DOHH2 (cell line): ENCODE results near the gene TEKT3.

Source experiments
- CTCF ChIP-seq: fragments of 200-600 bp; sonication (generic); IDR thresholded peaks from one replicate; pipeline ENCODE4 v1.5.1; 2014; ENCODE audit warnings: antibody characterized with exemption, mild to moderate bottlenecking, low read depth, low read length; ENCODE audit not compliant: poor library complexity, severe bottlenecking
- EZH2phosphoT487 ChIP-seq: fragments of 200-600 bp; sonication (generic); IDR thresholded peaks from 2 replicates; pipeline ENCODE4 v1.6.1; 2017; ENCODE audit warnings: borderline replicate concordance, mild to moderate bottlenecking, antibody characterized with exemption, low read length, moderate library complexity, mixed read lengths

- no peak for TF ChIP-seq CTCF
- no peak for TF ChIP-seq EZH2phosphoT487
Measured at GRCh38 chr17:15285466-15285865, 55.9 kb downstream of the TEKT3 start.
